Suppressor macrophage treated with lipopolysaccharide for 4 hours (primary cell): ENCODE data around the gene ZMYND11.

Source experiments
- DNase-seq: peaks from one replicate; pipeline ENCODE4 v3.0.0-alpha.2; 2020

ZMYND11 gene

DNA sequence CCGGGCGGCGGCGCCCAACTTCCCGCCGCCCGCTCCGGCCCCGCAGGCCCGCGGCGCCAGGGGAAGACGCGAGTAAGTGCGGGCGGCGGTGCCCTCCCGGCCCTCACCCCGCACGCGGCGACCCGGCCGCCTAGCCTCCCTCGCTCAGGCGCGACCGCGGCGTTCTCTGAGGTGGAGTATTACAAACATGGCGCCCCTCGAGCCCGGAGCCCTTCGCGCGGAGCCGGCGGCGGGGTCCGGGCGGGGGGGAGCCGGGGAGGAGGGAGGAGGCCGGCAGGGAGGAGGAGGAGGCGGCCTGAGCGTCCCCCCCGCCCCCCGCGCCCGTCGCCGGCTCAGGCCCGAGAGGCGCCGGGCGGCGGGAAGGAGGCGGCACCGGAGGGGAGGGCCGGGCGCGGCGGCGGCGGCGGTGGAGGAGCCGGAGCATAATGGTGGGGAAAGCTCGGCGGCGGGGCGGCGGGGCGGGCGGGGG is at the start of gene ZMYND11:
Gene ZMYND11 (plus strand): TSS at position 324 of the 469 bp plus-strand sequence. CDS start 44,558 bp downstream, outside the sequence.
- DNase-seq, result peak; percentile 58

DNA sequence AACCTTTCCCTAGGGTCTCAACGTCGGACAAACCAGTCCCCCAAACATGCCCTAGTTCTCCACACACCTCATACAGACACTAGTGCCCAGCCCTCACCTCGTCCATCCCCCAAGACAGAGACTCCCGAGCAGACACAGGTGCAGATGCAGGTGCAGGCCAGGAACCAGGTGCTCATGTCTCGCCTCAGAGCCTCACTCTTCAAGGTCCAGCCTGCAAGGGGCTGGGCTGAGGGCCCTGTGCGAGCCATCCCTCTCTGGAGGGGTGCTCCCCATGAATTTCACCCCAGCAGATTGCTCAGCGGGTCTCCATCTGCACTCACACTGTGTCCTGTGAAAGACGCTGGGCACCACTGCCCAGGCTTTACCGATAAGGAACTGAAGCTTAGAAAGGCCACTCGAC is 49.2 kb upstream of the ZMYND11 start:
- DNase-seq, result no peak

DNA sequence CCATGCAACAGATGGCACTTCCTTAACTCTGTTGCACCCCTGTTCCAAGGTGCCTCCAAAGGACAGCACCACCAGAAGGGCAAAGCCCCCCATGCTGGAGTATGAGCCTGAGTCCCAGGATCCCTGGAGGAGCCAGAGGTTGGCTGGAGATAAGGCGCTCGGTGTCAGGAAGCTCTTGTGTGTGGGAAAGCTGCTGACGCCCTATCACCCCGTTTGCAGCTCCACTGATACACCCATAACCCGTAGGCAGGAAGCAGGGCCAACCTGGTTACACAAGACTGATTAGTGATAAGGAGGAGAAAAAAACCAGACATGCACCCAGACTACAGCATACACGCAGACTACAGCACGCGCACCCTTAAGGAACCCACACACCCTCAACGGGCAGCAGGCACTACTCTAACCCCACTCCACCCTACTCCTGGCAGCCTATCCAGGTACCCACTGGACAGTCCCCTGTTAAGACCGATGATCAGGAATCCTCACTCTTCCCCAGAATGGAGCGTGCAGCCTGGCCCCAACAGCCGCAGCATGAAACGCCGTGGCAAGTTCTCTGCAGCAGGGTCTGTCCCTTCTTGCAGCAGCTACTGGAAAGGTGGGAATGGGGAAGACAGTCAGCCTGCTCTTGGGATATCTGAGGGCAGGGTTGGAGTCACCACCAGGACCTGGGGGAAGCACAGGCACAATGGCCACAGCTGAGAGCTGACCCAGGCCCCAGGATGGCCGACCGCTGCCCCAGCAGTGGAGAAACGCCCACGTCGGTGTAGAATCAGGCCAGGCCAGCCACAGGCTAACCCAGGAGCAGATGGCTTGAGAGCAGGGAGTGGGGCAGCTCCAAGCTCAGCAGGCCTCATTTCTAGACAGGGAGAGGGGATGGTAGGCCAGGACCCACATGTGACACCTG is 47.8 kb upstream of the ZMYND11 start:
- DNase-seq, result no peak

DNA sequence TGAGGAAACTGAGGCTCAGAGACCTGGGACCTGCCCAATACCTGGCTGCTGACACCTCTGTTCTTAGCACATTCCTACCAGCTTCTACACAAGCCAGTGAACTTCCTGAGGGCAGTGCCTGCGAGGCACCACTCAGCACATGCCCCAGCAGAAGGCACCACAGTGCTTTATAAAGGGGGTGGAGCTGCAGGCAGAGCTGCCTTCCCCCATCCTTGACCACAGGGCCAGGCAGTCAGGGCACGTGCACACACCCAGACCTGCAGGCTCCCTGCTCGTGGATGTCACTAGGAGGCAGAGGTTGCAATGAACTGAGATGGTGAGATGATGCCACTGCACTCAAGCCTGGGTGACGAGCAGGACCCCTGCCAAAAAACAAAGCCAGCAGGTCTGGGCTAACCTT is 47.0 kb upstream of the ZMYND11 start:
- no peak for DNase-seq

DNA sequence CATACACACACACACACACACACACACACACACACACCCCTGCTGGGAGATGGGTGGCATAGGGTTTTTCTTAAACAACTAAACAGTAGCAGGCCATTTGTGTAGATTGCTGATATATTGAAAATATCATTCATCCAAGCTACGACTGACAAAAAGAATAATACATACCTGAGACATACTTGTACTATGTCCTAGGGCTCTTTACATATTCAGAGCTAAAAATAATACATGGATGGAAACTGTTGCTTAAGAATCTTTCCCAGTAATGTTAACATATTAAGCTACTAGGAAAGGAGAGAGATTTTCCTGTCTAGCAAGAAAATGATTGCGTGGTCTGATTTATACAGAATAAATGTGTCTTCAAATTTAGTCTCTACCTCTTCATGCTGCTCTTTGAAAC is 46.0 kb upstream of the ZMYND11 start:
- no peak for DNase-seq

DNA sequence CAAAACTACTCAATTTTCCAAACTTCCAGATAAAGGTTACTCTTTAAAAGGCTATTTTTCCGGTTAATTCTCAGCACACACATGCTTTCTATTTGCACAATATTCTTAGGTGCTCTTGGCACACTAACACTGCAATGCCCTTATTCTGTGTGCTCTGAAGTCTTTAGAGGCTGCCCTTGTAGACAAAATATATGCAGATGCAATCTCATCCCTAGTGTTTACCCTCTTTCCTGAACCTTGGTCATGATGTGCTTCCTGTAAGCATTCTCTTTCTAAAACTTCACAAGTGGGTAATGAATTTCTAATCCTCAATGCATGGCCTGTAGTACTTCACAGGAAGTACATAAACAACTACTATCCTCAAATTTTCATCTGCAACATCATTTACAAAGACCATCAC is 45.1 kb upstream of the ZMYND11 start:
- no peak for DNase-seq

DNA sequence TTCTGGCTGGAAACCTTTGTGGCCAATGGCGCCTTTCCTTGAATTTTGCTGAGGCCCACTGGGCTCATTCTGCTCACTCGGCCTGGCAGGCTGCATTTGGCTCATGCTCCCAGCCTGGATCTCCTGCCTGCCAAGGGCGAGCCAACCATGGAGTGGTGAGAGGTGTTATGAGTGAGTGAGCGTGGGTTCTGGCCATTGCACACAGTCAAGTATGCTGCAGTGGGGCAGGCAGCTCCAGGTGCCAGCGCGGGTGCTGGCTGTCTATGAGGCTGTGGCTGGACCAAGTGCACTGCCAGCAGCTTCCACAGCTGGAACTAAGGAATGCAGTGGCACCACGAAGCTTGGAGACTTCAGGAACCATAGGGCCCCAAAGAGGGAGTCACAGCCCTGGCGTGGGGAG is 43.9 kb upstream of the ZMYND11 start:
- DNase-seq, result no peak

DNA sequence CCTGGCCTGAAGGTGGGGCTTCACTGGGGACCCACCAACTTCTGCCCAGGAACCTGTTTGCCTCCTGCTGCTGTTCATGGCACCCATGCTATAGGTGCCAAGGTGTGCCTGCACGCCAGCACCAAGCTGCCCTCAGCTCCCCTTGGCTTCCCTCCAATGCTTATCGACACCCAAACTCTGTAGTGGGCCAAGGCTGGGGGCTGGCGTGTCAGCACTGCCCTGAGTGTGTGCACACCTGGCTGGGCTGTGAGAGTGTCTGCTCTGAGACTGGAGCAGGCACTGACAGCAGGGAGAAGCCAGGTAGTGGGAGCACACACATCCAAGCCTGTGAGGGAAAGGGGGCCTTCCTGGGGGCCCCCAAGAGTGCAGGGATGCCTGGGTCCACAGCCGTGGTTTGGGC is 43.1 kb upstream of the ZMYND11 start:
- no peak for DNase-seq

DNA sequence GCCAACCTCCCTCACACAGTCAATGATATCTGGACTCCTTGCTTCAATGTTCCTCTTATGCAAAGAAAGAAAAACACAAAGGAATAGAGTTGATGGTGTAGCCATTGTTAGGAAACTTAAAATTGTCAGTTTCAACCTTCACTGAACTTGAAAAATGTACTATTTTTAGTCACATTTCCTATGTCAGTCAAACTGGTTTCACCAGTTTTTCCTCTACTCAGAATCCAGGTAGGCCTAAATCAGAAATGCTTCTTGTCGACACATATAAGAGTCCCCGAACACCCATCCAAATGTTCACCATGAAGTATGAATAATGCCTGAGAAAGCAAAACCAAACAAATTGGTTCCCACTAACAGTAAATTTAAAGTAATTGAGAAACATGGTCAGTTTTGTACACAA is 42.4 kb upstream of the ZMYND11 start:
- DNase-seq, result no peak

DNA sequence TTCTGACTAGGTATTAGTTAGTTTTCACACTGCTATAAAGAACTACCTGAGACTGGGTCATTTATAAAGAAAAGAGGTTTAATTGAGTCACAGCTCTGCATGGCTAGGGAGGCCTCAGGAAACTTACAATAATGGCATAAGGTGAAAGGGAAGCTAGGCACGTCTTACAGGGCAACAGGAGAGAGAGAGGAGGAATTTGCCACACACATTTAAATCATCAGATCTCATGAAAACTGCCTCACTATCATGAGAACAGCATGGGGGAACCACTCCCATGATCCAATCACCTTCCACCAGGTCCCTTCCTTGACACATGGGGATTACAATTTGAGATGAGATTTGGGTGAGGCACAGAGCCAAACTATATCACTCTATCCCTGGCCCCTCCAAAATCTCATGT is 40.6 kb upstream of the ZMYND11 start:
- no peak for DNase-seq

DNA sequence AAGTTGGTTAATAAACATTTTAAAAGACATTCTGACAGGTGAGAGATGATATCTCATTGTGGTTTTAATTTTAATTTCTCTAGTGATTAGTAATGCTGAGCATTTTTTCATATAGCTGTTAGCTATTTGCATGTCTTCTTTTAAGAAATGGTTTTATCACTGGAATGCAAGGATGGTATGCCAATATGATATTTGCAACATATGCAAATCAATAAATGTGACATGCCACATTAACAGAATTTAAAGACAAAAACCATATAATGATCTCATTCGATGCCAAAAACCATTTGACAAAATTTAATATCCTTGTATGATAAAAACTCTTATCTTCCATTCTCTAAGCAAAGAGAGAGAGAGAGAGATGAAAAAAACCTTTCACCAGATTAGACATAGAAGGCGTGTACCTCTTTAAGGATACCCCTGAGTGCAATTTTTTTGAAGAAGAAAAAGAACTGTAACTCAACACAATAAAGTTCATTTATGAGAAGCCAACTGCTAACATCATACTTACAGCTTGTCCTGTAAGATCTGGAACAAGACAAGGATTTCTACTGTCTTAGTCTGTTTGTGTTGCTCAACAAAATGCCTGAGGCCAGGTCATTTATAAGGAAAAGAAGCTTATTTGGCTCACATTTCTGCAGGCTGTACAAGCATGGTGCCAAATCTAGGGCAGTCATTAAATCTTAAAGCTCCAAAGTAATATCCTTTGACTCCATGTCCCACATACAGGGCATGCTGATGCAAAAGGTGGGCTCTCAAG is 39.7 kb upstream of the ZMYND11 start:
- DNase-seq, result no peak

DNA sequence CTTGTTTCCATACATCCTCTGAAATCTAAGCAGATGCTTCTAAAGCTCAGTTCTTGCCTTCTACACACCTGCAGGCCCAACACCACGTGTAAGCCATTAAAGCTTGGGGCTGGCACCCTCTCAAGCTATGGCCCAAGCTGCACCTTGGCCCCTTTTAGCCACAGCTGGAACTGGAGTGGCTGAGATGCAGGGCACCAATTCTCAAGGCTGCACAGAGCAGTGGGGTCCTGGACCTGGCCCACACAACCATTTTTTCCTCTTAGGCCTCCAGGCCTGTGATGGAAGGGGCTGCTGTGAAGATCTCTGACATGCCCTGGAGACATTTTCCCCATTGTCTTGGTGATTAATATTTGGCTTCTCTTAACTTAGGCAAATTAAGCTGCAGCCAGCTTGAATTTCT is 38.8 kb upstream of the ZMYND11 start:
- DNase-seq, result no peak

DNA sequence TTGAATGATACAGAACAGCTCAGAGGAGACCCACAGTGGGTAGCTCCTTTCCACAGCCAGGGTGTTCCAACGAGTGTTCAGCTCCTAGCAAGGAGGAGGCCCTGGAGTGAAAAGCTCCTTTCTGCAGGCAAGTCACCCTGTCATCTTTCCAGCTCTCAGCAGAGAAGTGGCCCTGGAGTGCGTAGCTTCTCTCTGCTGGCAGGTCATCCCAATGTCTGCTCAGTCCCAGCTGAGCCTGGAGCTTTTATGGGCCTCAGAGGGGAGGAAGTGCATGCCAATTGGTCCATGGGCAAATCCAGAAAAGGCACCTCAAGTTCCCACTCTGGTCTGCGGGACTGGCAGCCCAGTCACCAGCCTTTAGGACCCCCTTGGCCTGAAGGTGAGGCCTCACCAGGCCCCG is 30.8 kb upstream of the ZMYND11 start:
- no peak for DNase-seq

DNA sequence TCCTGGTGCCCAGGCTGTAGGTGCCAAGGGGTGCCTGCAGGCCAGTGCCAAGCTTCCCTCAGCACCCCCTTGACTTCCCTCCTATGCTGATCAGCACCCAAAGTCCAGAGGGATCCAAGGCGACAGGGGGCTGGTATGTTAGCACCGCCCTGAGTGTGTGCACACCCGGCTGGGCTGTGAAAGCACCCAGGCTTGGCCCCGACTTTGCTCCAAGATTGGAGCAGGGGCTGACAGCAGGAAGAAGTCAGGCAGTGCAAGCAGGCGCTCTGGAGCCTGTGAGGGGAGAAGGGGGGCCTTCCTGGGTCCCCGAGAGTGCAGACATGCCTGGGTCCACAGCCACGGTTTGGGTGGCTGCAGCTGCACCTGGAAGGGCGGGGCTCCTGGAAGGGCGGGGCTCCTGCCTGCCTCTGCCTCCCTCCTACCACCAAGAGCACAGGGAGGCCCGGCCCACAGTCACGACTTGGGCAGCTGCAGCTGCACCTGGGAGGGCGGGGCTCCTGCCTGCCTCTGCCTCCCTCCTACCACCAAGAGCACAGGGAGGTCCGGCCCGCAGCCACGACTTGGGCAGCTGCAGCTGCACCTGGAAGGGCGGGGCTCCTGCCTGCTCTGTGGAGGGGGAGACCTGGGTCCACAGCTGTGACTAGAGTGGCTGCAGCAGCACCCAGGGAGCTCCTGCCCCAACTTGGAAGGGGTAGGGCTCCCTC is 30.2 kb upstream of the ZMYND11 start:
- no peak for DNase-seq

DNA sequence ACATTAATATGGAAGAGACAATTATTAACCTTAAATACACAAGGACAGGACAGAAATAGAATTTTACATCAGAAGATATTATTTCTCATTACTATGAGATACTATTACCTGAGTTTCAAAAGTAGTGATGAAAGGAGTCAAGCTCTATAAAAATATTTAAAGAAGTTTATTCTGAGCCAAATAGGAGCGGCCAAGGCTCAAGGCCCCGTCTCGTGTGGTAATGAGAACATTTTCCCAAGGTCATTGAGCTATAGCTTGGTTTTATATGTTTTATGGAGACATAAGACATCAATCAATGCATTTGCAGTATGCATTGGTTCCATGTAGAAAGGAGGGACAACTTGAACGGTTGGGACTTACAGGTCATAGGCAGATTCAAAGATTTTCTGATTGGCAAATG is 29.4 kb upstream of the ZMYND11 start:
- no peak for DNase-seq

DNA sequence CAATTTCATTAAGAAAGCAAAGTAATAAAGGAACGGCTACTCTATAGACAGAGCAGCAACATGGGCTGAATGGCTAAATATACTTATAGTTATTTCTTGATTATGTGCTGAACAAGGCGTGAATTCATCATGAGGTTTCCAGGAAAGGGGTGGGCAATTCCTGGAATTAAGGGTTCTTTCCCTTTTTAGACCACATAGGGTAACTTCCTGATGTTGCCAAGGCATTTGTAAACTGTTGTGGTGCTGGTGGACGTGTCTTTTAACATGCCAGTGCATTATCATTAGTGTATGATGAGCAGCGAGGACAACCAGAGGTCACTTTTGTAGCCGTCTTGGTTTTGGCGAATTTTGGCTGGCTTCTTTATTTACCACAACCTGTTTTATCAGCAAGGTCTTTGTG is 28.5 kb upstream of the ZMYND11 start:
- peak; percentile 2 for DNase-seq

DNA sequence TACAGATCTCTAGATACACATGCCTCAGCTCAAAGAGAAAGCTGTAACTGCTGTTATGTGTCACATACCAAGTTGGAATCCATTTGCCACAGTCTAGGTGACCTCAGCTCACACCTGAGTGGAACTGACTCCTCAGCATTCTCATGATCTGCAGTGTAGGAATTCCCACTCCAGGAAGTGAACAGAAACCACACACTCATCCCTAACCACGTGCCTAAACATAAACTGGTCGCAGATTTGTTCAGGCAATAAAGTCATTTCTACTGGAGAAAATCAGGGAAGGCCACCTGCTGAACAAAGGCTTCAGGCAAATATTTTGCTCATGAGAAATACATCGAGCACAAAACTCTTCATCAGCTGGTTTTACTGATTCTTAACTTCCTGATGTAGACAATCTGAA is 23.0 kb upstream of the ZMYND11 start:
- no peak for DNase-seq

DNA sequence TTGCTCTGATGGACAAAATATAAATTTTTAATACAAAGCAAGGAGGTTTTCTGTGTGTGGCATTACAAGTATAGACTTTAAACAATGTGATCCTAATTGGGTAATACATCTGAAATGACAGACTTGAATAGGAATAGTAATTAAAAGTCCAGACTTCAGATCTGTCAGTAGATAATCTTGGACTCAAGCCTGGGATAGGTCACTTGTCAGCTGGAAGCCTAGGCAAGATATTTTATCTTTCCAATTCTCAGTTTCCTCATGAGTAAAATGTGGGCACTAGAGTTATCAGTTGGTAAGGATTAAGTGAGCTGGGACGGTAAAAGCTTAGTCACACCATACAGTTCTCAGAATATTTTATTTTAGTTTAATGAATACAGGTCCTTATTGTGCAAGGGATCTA is 10.4 kb upstream of the ZMYND11 start:
- no peak for DNase-seq

DNA sequence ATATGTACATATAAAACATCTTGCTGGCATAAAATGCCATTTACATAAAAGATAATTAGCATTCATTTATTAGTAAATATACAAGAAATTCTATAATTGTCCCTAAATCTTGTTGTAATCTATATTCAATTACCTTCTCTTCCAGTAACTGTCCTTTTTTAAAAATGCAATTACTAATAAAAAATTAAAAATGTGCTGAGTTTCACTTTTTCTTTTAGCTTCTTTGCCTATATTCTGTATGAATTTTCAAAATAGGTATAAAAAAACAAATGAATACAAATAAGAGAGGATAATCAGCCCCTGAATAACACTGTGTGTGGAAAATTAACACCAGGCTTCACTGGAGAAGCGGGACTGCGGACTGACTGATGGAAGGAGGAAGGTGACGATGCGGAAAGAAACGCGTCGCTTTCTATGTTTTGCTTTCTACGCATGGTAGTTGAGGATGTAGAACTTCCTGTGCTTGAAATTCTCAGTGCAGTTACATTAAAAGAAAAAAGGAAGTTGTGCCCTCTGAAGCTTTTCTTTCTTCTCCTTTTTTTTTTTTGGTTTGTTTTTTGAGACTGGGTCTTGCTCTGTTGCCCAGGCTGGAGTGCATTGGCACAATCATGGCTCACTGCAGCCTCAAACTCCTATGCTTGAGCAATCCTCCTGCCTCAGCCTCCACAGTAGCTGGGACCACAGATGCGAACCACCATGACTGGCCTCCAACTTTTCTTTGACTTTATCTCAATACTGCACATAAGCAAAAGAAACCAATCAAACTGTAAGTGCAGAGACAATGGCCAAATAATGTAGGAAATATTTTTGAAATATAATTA is 7.4 kb upstream of the ZMYND11 start:
- peak; percentile 83 for DNase-seq

DNA sequence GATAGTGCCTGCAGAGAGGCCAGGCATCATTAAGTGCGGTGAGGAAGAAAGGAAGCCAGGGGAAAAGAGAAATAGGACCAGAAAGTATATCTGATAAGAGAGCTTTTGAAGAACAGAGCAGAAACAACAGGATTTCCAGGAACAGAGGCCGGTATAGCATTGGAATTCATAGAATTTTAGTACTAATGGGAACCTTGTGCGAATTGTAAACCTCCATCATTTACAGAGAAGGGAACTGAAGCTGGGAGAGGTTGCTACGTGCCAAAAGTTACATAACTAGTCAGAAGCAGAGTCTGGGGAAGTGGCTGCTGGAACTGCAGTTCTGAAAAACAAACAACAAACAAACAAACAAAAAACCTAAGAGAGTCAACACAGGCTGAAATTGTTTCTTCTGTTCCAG is 5.4 kb upstream of the ZMYND11 start:
- peak; percentile 21 for DNase-seq

DNA sequence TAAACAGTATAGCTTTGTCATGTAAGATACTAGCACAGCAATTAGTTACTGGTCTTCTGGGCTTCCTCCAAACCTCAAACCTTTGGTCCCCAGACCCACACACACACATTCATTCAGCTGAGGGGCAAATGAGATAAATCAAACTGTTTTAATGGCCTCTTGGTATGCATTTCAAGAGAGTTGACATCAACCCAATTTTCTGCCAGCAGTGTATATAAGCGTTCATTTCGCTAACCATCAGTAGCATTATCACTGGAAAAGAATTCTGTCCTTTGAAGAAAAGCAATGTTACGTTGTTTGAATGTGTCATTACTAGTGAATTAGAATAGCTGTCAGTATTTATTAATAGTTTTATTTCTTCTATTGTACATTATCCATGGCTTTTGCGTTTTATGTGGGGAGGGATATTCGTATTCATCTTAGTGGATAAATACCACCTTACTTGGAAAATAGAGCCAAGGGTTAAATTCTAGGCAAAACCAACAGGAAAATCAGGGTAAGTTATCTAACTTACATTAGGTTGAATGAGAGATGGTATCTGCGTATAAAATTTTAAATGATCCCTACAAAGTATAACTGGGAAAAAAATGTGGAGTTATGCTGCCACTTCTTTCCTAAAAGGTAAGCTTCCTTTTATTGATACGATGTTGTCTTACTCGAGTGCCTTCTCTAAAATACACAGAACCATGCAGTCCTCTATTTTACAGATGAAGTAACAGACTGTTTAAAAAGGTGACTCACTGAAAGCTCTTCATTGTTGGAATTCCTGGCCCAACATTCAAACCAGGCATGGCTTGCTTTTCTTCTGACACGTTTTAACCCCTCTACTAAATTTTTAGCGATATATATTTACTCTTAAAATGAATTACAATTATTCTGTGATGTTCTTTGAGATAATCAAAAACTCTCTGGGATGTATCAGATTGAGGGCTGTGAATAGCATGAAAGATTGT is 2.0 kb upstream of the ZMYND11 start:
- no peak for DNase-seq
